Spinal cord (tissue), 10 donors: Measurements from ENCODE around the gene CSNK2A1. TPM values are rescaled to one million over a fixed set of nuclear protein-coding genes. Genes with fewer than 3 reads are reported as not detected.

ENCODE experiments used
- DNase-seq, 6 donors: peaks; one replicate each; pipeline versions ENCODE4 v3.0.0 to v3.0.0-alpha.2; 2013 to 2015; ENCODE audit warnings: low spot score in 6 of 6, low read depth in 4 of 6
- H3K27ac ChIP-seq: one replicate; pipeline ENCODE4 v1.5.1; 2013; ENCODE audit warnings: low read depth, low read length, control low read depth
- H3K27me3 ChIP-seq: one replicate; pipeline ENCODE4 v1.6.1; 2013; ENCODE audit warnings: low read length; ENCODE audit not compliant: control insufficient read depth, insufficient read depth
- H3K36me3 ChIP-seq: one replicate; pipeline ENCODE4 v1.6.1; 2013; ENCODE audit warnings: low read length; ENCODE audit not compliant: control insufficient read depth, insufficient read depth
- H3K4me1 ChIP-seq: one replicate; pipeline ENCODE4 v1.6.1; 2013; ENCODE audit warnings: low read length; ENCODE audit not compliant: control insufficient read depth, insufficient read depth
- H3K4me3 ChIP-seq: one replicate; pipeline ENCODE4 v1.5.1; 2013; ENCODE audit warnings: low read depth, low read length, control low read depth
- H3K9me3 ChIP-seq: one replicate; pipeline ENCODE4 v1.6.1; 2013; ENCODE audit warnings: low read length; ENCODE audit not compliant: control insufficient read depth, insufficient read depth
- WGBS: methylation state at CpG from one replicate; pipeline ENCODE4 v1.1.5; 2013; ENCODE audit warnings: missing lambda C conversion rate; ENCODE audit not compliant: insufficient coverage; 5-methylcytosine and 5-hydroxymethylcytosine counted together
- polyA plus RNA-seq, 2 donors: library from polyadenylated mRNA; unstranded; fragments of 120-200 nt; gene quantifications; one replicate each; pipeline ENCODE4 v1.2.1, GENCODE V29; 2013; ENCODE audit not compliant: insufficient read length in 2 of 2
- total RNA-seq, 2 donors: library from RNA; depleted of rRNA in 1 of 2; stranded (reverse); fragments of 120-200 nt in 1 of 2; fragments of >200 nt in 1 of 2; gene quantifications; one replicate each; pipeline versions ENCODE4 v1.2.3 to v1.2.4, GENCODE V29; 2013 to 2014
- donor health status: healthy.

The CSNK2A1 gene
- total and polyA plus RNA-seq, 4 donors: 121 to 164 (median 146) TPM

GRCh38 chr20:539848-540247 lies 3.7 kb downstream of the CSNK2A1 start:
- peaks cover 2% of the 10 kb centered on the region for H3K9me3 ChIP-seq
- no peaks in the 10 kb centered on the region for H3K36me3 ChIP-seq
- H3K27ac ChIP-seq: no peak overlapping the region
- no CpG with 5 or more reads among the region's 2 CpGs for WGBS
- peaks cover 11% of the 10 kb centered on the region for H3K4me1 ChIP-seq
- no peak overlapping the region for H3K4me3 ChIP-seq
- no peaks in the 10 kb centered on the region for H3K27me3 ChIP-seq
- no peak for DNase-seq

GRCh38 chr20:539191-539590 lies 4.4 kb downstream of the CSNK2A1 start:
- Histone ChIP-seq H3K4me3 (no peak overlapping the region), H3K9me3 (peaks cover 2% of the 10 kb centered on the region), H3K27me3 (no peaks in the 10 kb centered on the region), H3K4me1 (peaks cover 11% of the 10 kb centered on the region), H3K27ac (no peak overlapping the region), H3K36me3 (no peaks in the 10 kb centered on the region)
- DNase-seq: no peak
- WGBS: no CpG with 5 or more reads among the region's 2 CpGs

- 88% methylated on average over 2 of the region's 6 CpGs for WGBS
- Histone ChIP-seq H3K4me3 (no peak overlapping the region), H3K4me1 (peaks cover 11% of the 10 kb centered on the region), H3K9me3 (peaks cover 2% of the 10 kb centered on the region), H3K27me3 (no peaks in the 10 kb centered on the region), H3K36me3 (no peaks in the 10 kb centered on the region), H3K27ac (no peak overlapping the region)
- DNase-seq: no peak
Observed at GRCh38 chr20:537983-538382, 5.6 kb downstream of the CSNK2A1 start.

GRCh38 chr20:536426-537010 lies 7.1 kb downstream of the CSNK2A1 start:
- H3K9me3 ChIP-seq: peaks cover 2% of the 10 kb centered on the region
- no peak overlapping the region for H3K27ac ChIP-seq
- H3K27me3 ChIP-seq: no peaks in the 10 kb centered on the region
- DNase-seq: no peak
- H3K36me3 ChIP-seq: no peaks in the 10 kb centered on the region
- H3K4me1 ChIP-seq: peaks cover 4% of the 10 kb centered on the region
- 56% methylated on average over 2 of the region's 7 CpGs for WGBS
- no peak overlapping the region for H3K4me3 ChIP-seq

- Histone ChIP-seq H3K27me3 (no peaks in the 10 kb centered on the region), H3K9me3 (peaks cover 2% of the 10 kb centered on the region), H3K4me1 (peaks cover 4% of the 10 kb centered on the region), H3K27ac (no peak overlapping the region), H3K36me3 (no peaks in the 10 kb centered on the region), H3K4me3 (no peak overlapping the region)
- DNase-seq: no peak
- 77% methylated on average over 2 of the region's 3 CpGs for WGBS
Observed at GRCh38 chr20:535958-536357, 7.6 kb downstream of the CSNK2A1 start.

- peaks cover 5% of the 10 kb centered on the region for H3K36me3 ChIP-seq
- no CpG with 5 or more reads among the region's 5 CpGs for WGBS
- H3K27ac ChIP-seq: no peak overlapping the region
- H3K4me1 ChIP-seq: peaks cover 4% of the 10 kb centered on the region
- no peak for DNase-seq
- no peaks in the 10 kb centered on the region for H3K9me3 ChIP-seq
- H3K27me3 ChIP-seq: no peaks in the 10 kb centered on the region
- H3K4me3 ChIP-seq: no peak overlapping the region
Observed at GRCh38 chr20:533526-533925, 10.1 kb downstream of the CSNK2A1 start.

- H3K27ac ChIP-seq: no peak overlapping the region
- no peaks in the 10 kb centered on the region for H3K27me3 ChIP-seq
- no peak overlapping the region for H3K4me3 ChIP-seq
- no peak for DNase-seq
- peaks cover 3% of the 10 kb centered on the region for H3K9me3 ChIP-seq
- peaks cover 7% of the 10 kb centered on the region for H3K36me3 ChIP-seq
- 100% methylated on average over 1 of the region's 4 CpGs for WGBS
- H3K4me1 ChIP-seq: no peaks in the 10 kb centered on the region
Observed at GRCh38 chr20:532530-532929, 11.1 kb downstream of the CSNK2A1 start.

GRCh38 chr20:531608-532007 lies 12.0 kb downstream of the CSNK2A1 start:
- Histone ChIP-seq H3K36me3 (peaks cover 13% of the 10 kb centered on the region), H3K9me3 (peaks cover 5% of the 10 kb centered on the region), H3K4me1 (no peaks in the 10 kb centered on the region), H3K27ac (no peak overlapping the region), H3K4me3 (no peak overlapping the region), H3K27me3 (no peaks in the 10 kb centered on the region)
- no peak for DNase-seq

GRCh38 chr20:530321-530720 lies 13.3 kb downstream of the CSNK2A1 start:
- H3K9me3 ChIP-seq: peaks cover 8% of the 10 kb centered on the region

GRCh38 chr20:528923-529604 lies 14.5 kb downstream of the CSNK2A1 start:
- no peak for DNase-seq
- peaks cover 8% of the 10 kb centered on the region for H3K9me3 ChIP-seq
- no peak overlapping the region for H3K27ac ChIP-seq
- no peak overlapping the region for H3K4me3 ChIP-seq
- H3K27me3 ChIP-seq: no peaks in the 10 kb centered on the region
- no peaks in the 10 kb centered on the region for H3K4me1 ChIP-seq
- H3K36me3 ChIP-seq: peaks cover 34% of the 10 kb centered on the region
- WGBS: 80% methylated on average over 1 of the region's 7 CpGs

More at GRCh38 chr20:530321-530720, 13.3 kb downstream of the CSNK2A1 start:
- Histone ChIP-seq H3K4me3 (no peak overlapping the region), H3K36me3 (peaks cover 24% of the 10 kb centered on the region), H3K4me1 (no peaks in the 10 kb centered on the region), H3K27me3 (no peaks in the 10 kb centered on the region), H3K27ac (no peak overlapping the region)
- 96% methylated on average over 4 of the region's 6 CpGs for WGBS
- DNase-seq: no peak
